Mucosa of descending colon (tissue), 3 donors: Measurements from ENCODE around the gene TCF12. TPM values are rescaled to one million over a fixed set of nuclear protein-coding genes. Genes with fewer than 3 reads are reported as not detected.

ENCODE experiments used
- ATAC-seq: fragments of 200-7000 bp; cut with Tn5 transposase; one replicate; pipeline ENCODE4 v1.9.1; 2020; ENCODE audit warnings: mild to moderate bottlenecking, moderate library complexity
- DNase-seq, 3 donors: peaks; one replicate each; pipeline ENCODE4 v3.0.0-alpha.2; 2020
- H3K36me3 ChIP-seq: fragments of 200-600 bp; one replicate; pipeline ENCODE4 v1.8.0; 2021; ENCODE audit warnings: low read depth, mild to moderate bottlenecking
- H3K4me1 ChIP-seq: fragments of 200-600 bp; one replicate; pipeline ENCODE4 v1.8.0; 2021; ENCODE audit warnings: low read depth, mild to moderate bottlenecking
- H3K4me3 ChIP-seq: fragments of 200-600 bp; one replicate; pipeline ENCODE4 v1.8.0; 2021; ENCODE audit warnings: mild to moderate bottlenecking
- H3K9me3 ChIP-seq: fragments of 200-600 bp; one replicate; pipeline ENCODE4 v1.8.0; 2021; ENCODE audit warnings: mild to moderate bottlenecking
- CTCF ChIP-seq: fragments of 200-600 bp; IDR thresholded peaks from one replicate; pipeline ENCODE4 v1.8.0; 2022; ENCODE audit warnings: antibody characterized with exemption, mild to moderate bottlenecking
- intact Hi-C, 2 donors: fragments of 100-400 bp; cut with DNase I in 1 of 2; cut with micrococcal nuclease in 1 of 2; formaldehyde crosslinking; loops; one replicate each; pipeline versions ENCODE4 v1.11.0 to v1.11.1; 2022; cut with DNase I, micrococcal nuclease
- total RNA-seq, 3 donors: library from RNA; stranded (reverse); fragmentation: NEBNext Ultra II Directional in 2 of 3; extraction: Animal tissue kit (Norgen Biotek cat#: 25700) in 2 of 3; gene quantifications; one replicate each; pipeline versions ENCODE4 v1.2.1 to v1.2.4, GENCODE V29; 2021 to 2023
- donor health status: DM: no; HTN: no; CAD: no; lungs with moderate emphysema.
- donor health status: DM: no; HTN: no; CAD: no.
- donor health status: DM: no; HTN: yes; CAD: no.

TCF12 gene
- total RNA-seq, 3 donors from 2014 or later, result 74.1 to 118 (median 106) TPM

DNA sequence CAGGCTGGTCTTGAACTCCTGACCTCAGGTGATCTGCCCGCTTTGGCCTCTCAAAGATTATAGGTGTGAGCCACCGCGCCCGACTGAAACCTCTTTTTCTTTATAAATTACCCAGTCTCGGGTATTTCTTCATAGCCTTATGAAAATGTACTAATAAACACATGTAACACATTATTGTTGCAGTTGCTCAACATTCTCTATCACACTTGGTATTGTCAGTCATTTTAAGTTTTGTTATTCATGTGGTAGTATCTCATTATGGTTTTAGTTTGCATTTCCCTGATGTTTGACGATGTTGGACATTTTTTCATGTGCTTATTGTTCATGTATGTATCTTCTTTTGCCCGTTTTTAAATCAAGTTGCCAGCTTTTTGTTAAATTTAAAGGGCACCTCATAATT is 109.7 kb downstream of the TCF12 start:
- no peak overlapping the region for H3K4me3 ChIP-seq
- no peak for DNase-seq
- peaks cover 4% of the 10 kb centered on the region for H3K4me1 ChIP-seq
- no peak for ATAC-seq
- no peaks in the 10 kb centered on the region for H3K36me3 ChIP-seq
- intact Hi-C loops, result no loop called here
- TF ChIP-seq CTCF, result no peak
- H3K9me3 ChIP-seq, result no peaks in the 10 kb centered on the region

GRCh38 chr15:57030011-57030410 is 111.6 kb downstream of the TCF12 start:
- Histone ChIP-seq H3K4me3 (no peak overlapping the region), H3K9me3 (no peaks in the 10 kb centered on the region), H3K4me1 (peaks cover 4% of the 10 kb centered on the region), H3K36me3 (no peaks in the 10 kb centered on the region)
- intact Hi-C loops, result no loop called here
- ATAC-seq (no peak), DNase-seq (no peak)
- no peak for TF ChIP-seq CTCF

- Histone ChIP-seq H3K9me3 (no peaks in the 10 kb centered on the region), H3K4me3 (no peak overlapping the region), H3K4me1 (peaks cover 5% of the 10 kb centered on the region), H3K36me3 (no peaks in the 10 kb centered on the region)
- intact Hi-C loops, result no loop called here
- no peak for ATAC-seq
- DNase-seq, result no peak
- TF ChIP-seq CTCF, result no peak
Measured at GRCh38 chr15:57031082-57031481, 112.6 kb downstream of the TCF12 start.

DNA sequence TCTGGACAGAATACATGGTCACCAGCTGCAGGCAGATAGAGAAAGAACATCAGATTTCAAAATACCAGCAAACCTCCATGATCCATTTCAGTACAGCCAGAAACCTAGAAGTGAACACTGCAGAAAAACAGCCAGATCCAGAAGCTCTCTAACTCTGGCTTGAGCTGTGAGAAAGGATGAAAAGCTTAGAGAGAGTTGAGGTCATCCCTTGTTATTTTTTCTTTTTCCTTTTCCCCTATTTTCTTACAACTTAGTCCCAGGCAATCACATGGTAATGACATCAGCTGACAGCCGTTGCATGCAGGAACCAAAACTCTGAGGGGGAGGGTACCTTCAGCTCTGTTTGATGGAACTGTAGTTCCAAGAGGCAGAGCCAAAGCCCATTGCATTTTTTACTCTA is 113.2 kb downstream of the TCF12 start:
- ATAC-seq (no peak), DNase-seq (peak in 1 of 3 donors; percentile 29)
- no peak for TF ChIP-seq CTCF
- intact Hi-C loops, result no loop called here
- Histone ChIP-seq H3K4me3 (no peak overlapping the region), H3K9me3 (no peaks in the 10 kb centered on the region), H3K4me1 (peaks cover 8% of the 10 kb centered on the region), H3K36me3 (no peaks in the 10 kb centered on the region)

GRCh38 chr15:57032338-57032737 is 113.9 kb downstream of the TCF12 start:
- DNase-seq (no peak), ATAC-seq (no peak)
- Histone ChIP-seq H3K4me3 (no peak overlapping the region), H3K36me3 (no peaks in the 10 kb centered on the region), H3K4me1 (peaks cover 8% of the 10 kb centered on the region), H3K9me3 (no peaks in the 10 kb centered on the region)
- intact Hi-C loops, result no loop called here
- no peak for TF ChIP-seq CTCF
